Measurements from ENCODE around the gene ARL6IP4.

DNA sequence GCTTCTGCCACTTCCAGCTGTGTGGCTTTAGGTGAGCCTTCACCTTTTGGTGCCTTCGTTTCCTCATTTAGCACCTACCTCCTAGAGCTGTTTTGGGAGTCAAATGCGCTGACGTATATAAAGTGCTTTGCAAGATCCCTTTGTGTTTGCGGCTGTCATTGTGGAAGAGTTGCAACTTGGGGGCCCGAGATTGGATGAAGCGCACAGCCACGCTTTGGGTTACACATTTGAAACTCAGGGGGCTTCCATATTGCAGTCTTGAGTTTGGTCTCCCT is 636 bp upstream of the ARL6IP4 start:
- TF ChIP-seq, protein P1, sequence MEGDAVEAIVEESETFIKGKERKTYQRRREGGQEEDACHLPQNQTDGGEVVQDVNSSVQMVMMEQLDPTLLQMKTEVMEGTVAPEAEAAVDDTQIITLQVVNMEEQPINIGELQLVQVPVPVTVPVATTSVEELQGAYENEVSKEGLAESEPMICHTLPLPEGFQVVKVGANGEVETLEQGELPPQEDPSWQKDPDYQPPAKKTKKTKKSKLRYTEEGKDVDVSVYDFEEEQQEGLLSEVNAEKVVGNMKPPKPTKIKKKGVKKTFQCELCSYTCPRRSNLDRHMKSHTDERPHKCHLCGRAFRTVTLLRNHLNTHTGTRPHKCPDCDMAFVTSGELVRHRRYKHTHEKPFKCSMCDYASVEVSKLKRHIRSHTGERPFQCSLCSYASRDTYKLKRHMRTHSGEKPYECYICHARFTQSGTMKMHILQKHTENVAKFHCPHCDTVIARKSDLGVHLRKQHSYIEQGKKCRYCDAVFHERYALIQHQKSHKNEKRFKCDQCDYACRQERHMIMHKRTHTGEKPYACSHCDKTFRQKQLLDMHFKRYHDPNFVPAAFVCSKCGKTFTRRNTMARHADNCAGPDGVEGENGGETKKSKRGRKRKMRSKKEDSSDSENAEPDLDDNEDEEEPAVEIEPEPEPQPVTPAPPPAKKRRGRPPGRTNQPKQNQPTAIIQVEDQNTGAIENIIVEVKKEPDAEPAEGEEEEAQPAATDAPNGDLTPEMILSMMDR (IDR thresholded peaks at IDR 0.05), result no peak
- no peak for TF ChIP-seq POLR2A (IDR thresholded peaks at IDR 0.05)
- TF ChIP-seq POLR2AphosphoS5 (IDR thresholded peaks at IDR 0.05; ENCODE audit: insufficient read depth in 1 of 2, low read depth in 1 of 2), result no peak
